ENCODE measurements around the gene PCDHGB1.

The PCDHGB1 gene

DNA sequence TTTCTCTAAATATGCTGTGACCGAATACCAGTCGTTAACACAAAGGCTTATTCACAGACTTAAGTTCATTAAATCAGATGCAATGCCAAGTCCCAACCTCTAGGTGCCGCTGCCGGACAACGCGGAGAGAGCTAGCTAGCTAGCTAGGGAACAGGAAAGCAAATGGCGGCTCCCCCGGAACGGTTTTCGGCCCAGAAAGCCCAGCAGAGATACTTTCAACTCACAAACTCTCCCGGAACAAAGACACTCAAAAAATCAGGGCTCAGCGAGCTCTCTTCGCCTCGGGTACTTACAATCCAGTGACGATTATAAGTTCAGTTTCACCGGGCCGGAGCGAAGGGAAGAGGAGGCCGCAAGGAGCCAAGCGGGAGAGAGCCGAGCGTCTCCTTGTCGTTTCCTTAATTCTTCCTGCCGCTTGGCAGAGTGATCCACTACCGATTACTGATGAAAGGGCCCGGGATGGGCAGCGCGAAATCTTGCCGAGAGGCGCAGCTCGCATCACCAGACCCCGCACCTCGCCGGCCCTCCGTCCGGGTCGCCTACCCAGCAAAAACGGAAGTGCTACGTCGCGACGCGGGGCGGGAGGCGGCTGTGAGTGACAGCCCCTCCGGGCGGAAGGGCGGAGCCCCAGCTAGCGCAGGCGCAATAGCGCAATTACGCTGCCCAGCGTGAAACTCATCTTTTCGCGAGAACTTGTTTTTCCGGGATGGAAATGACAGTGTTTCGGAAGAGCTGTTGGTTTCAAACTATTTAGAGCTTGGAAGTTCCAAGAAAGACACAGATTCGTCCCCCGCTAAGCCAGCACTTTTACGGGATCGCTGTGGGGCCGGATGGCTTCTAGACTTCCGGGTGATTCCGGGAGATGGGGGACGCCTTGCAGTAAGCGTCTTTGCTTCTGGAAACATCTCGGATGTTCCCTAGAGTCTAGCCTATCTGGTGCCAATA is 29.4 kb upstream of the PCDHGB1 start, which contains the start of gene TAF7 (continued):
- no peak for TF ChIP-seq ZFP3 (tag by site-specific recombination; IDR thresholded peaks at IDR 0.05; ENCODE audit: low read depth)
- no peak for TF ChIP-seq HOXC10 (CRISPR knock-in tag; IDR thresholded peaks at IDR 0.05)
- TF ChIP-seq, protein P1, sequence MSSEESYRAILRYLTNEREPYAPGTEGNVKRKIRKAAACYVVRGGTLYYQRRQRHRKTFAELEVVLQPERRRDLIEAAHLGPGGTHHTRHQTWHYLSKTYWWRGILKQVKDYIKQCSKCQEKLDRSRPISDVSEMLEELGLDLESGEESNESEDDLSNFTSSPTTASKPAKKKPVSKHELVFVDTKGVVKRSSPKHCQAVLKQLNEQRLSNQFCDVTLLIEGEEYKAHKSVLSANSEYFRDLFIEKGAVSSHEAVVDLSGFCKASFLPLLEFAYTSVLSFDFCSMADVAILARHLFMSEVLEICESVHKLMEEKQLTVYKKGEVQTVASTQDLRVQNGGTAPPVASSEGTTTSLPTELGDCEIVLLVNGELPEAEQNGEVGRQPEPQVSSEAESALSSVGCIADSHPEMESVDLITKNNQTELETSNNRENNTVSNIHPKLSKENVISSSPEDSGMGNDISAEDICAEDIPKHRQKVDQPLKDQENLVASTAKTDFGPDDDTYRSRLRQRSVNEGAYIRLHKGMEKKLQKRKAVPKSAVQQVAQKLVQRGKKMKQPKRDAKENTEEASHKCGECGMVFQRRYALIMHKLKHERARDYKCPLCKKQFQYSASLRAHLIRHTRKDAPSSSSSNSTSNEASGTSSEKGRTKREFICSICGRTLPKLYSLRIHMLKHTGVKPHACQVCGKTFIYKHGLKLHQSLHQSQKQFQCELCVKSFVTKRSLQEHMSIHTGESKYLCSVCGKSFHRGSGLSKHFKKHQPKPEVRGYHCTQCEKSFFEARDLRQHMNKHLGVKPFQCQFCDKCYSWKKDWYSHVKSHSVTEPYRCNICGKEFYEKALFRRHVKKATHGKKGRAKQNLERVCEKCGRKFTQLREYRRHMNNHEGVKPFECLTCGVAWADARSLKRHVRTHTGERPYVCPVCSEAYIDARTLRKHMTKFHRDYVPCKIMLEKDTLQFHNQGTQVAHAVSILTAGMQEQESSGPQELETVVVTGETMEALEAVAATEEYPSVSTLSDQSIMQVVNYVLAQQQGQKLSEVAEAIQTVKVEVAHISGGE (tag by site-specific recombination; conservative IDR thresholded peaks at IDR 0.05; ENCODE audit: low read depth): peak; percentile 68
- TF ChIP-seq PRDM1 (tag by site-specific recombination; IDR thresholded peaks at IDR 0.05): 0 out of 2 replicates have a peak, but pooled peaks have one; percentile 7
- TF ChIP-seq, protein P2, sequence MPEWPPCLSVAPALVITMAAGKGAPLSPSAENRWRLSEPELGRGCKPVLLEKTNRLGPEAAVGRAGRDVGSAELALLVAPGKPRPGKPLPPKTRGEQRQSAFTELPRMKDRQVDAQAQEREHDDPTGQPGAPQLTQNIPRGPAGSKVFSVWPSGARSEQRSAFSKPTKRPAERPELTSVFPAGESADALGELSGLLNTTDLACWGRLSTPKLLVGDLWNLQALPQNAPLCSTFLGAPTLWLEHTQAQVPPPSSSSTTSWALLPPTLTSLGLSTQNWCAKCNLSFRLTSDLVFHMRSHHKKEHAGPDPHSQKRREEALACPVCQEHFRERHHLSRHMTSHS (tag by site-specific recombination; IDR thresholded peaks at IDR 0.05): no peak
- TF ChIP-seq, protein P3, sequence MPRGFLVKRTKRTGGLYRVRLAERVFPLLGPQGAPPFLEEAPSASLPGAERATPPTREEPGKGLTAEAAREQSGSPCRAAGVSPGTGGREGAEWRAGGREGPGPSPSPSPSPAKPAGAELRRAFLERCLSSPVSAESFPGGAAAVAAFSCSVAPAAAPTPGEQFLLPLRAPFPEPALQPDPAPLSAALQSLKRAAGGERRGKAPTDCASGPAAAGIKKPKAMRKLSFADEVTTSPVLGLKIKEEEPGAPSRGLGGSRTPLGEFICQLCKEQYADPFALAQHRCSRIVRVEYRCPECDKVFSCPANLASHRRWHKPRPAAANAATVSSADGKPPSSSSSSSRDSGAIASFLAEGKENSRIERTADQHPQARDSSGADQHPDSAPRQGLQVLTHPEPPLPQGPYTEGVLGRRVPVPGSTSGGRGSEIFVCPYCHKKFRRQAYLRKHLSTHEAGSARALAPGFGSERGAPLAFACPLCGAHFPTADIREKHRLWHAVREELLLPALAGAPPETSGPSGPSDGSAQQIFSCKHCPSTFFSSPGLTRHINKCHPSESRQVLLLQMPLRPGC (tag by site-specific recombination; IDR thresholded peaks at IDR 0.05): no peak
- TF ChIP-seq ZNF785 (tag by site-specific recombination; IDR thresholded peaks at IDR 0.05): no peak
- no peak; the same call in 1 of the 2 replicates for TF ChIP-seq ZBTB8A (tag by site-specific recombination; IDR thresholded peaks at IDR 0.05)
- TF ChIP-seq SP3 (tag by site-specific recombination; IDR thresholded peaks at IDR 0.05): peak; percentile 81
- TF ChIP-seq, protein P4, sequence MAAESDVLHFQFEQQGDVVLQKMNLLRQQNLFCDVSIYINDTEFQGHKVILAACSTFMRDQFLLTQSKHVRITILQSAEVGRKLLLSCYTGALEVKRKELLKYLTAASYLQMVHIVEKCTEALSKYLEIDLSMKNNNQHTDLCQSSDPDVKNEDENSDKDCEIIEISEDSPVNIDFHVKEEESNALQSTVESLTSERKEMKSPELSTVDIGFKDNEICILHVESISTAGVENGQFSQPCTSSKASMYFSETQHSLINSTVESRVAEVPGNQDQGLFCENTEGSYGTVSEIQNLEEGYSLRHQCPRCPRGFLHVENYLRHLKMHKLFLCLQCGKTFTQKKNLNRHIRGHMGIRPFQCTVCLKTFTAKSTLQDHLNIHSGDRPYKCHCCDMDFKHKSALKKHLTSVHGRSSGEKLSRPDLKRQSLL (tag by site-specific recombination; IDR thresholded peaks at IDR 0.05): no peak
- TF ChIP-seq, protein P5, sequence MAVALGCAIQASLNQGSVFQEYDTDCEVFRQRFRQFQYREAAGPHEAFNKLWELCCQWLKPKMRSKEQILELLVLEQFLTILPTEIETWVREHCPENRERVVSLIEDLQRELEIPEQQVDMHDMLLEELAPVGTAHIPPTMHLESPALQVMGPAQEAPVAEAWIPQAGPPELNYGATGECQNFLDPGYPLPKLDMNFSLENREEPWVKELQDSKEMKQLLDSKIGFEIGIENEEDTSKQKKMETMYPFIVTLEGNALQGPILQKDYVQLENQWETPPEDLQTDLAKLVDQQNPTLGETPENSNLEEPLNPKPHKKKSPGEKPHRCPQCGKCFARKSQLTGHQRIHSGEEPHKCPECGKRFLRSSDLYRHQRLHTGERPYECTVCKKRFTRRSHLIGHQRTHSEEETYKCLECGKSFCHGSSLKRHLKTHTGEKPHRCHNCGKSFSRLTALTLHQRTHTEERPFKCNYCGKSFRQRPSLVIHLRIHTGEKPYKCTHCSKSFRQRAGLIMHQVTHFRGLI (tag by site-specific recombination; IDR thresholded peaks at IDR 0.05): peak; percentile 30; the same call in 1 of the 2 replicates
- TF ChIP-seq ZNF292 (tag by site-specific recombination; IDR thresholded peaks at IDR 0.05; ENCODE audit: borderline replicate concordance, low read depth): no peak
- no peak for TF ChIP-seq ZNF214 (tag by site-specific recombination; IDR thresholded peaks at IDR 0.05; ENCODE audit: borderline replicate concordance)
- no peak for TF ChIP-seq ZNF157 (tag by site-specific recombination; IDR thresholded peaks at IDR 0.05)
- TF ChIP-seq, protein P6, sequence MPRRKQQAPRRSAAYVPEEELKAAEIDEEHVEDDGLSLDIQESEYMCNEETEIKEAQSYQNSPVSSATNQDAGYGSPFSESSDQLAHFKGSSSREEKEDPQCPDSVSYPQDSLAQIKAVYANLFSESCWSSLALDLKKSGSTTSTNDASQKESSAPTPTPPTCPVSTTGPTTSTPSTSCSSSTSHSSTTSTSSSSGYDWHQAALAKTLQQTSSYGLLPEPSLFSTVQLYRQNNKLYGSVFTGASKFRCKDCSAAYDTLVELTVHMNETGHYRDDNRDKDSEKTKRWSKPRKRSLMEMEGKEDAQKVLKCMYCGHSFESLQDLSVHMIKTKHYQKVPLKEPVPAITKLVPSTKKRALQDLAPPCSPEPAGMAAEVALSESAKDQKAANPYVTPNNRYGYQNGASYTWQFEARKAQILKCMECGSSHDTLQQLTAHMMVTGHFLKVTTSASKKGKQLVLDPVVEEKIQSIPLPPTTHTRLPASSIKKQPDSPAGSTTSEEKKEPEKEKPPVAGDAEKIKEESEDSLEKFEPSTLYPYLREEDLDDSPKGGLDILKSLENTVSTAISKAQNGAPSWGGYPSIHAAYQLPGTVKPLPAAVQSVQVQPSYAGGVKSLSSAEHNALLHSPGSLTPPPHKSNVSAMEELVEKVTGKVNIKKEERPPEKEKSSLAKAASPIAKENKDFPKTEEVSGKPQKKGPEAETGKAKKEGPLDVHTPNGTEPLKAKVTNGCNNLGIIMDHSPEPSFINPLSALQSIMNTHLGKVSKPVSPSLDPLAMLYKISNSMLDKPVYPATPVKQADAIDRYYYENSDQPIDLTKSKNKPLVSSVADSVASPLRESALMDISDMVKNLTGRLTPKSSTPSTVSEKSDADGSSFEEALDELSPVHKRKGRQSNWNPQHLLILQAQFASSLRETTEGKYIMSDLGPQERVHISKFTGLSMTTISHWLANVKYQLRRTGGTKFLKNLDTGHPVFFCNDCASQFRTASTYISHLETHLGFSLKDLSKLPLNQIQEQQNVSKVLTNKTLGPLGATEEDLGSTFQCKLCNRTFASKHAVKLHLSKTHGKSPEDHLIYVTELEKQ (tag by site-specific recombination; IDR thresholded peaks at IDR 0.05; ENCODE audit: borderline replicate concordance): no peak
- 0 out of 2 replicates have a peak, but pooled peaks have one; percentile 31 for TF ChIP-seq SP7 (tag by site-specific recombination; IDR thresholded peaks at IDR 0.05)
- 0 out of 2 replicates have a peak, but pooled peaks have one; percentile 9 for TF ChIP-seq WT1 (tag by site-specific recombination; IDR thresholded peaks at IDR 0.05)
- peak; percentile 60; the same call in 1 of the 2 replicates for TF ChIP-seq ZBTB48 (tag by site-specific recombination; IDR thresholded peaks at IDR 0.05)
- TF ChIP-seq GLI4 (tag by site-specific recombination; IDR thresholded peaks at IDR 0.05): no peak
- TF ChIP-seq ZNF48 (tag by site-specific recombination; IDR thresholded peaks at IDR 0.05): no peak
- TF ChIP-seq ZNF221 (tag by site-specific recombination; IDR thresholded peaks at IDR 0.05; ENCODE audit: borderline replicate concordance): no peak
- TF ChIP-seq ZNF211 (tag by site-specific recombination; IDR thresholded peaks at IDR 0.05; ENCODE audit: low read depth): no peak
- no peak for TF ChIP-seq ZNF701 (tag by site-specific recombination; IDR thresholded peaks at IDR 0.05)
- TF ChIP-seq ZNF792 (tag by site-specific recombination; IDR thresholded peaks at IDR 0.05): no peak
- TF ChIP-seq OVOL3 (tag by site-specific recombination; IDR thresholded peaks at IDR 0.05): no peak
- no peak for TF ChIP-seq ZNF433 (tag by site-specific recombination; IDR thresholded peaks at IDR 0.05; ENCODE audit: low read depth)
- no peak for TF ChIP-seq ZNF837 (tag by site-specific recombination; IDR thresholded peaks at IDR 0.05)
